GM23338 (cell line): ENCODE measurements around the gene TBRG4. TPM values are rescaled to one million over a fixed set of nuclear protein-coding genes. Genes with fewer than 3 reads are reported as not detected.

Source experiments
- ATAC-seq: fragments of 200-7000 bp; cut with Tn5 transposase; 3 replicates; pipeline ENCODE4 v1.9.1; 2020
- DNase-seq: peaks from one replicate; pipeline ENCODE4 v3.0.0-alpha.2; 2015; ENCODE audit warnings: low spot score
- H2AFZ ChIP-seq: fragments of 200-600 bp; sonication (generic); 2 replicates; pipeline ENCODE4 v1.8.0; 2016; ENCODE audit warnings: antibody characterized with exemption, mild to moderate bottlenecking, moderate library complexity
- H3F3A ChIP-seq: fragments of 200-600 bp; sonication (generic); replicated peaks from 2 replicates; pipeline ENCODE4 v1.8.0; 2017; ENCODE audit warnings: antibody characterized with exemption, mixed run types, low read depth
- H3K27ac ChIP-seq: fragments of 200-600 bp; sonication (generic); 2 replicates; pipeline ENCODE4 v1.6.1; 2016; ENCODE audit warnings: low read depth
- H3K27me3 ChIP-seq: fragments of 200-600 bp; sonication (generic); 2 replicates; pipeline ENCODE4 v1.8.0; 2016; ENCODE audit warnings: mild to moderate bottlenecking, mixed run types, moderate library complexity; ENCODE audit not compliant: insufficient read depth
- H3K36me3 ChIP-seq: fragments of 200-600 bp; sonication (generic); 2 replicates; pipeline ENCODE4 v1.8.0; 2016; ENCODE audit warnings: mild to moderate bottlenecking; ENCODE audit not compliant: insufficient read depth
- H3K4me1 ChIP-seq: fragments of 200-600 bp; sonication (generic); 2 replicates; pipeline ENCODE4 v1.8.0; 2016; ENCODE audit warnings: mild to moderate bottlenecking, moderate library complexity; ENCODE audit not compliant: insufficient read depth
- H3K4me2 ChIP-seq: fragments of 200-600 bp; sonication (generic); 2 replicates; pipeline ENCODE4 v1.7.1; 2017; ENCODE audit warnings: mixed run types
- H3K4me3 ChIP-seq: fragments of 200-600 bp; sonication (generic); 2 replicates; pipeline ENCODE4 v1.6.1; 2016; ENCODE audit warnings: mixed run types
- H3K79me2 ChIP-seq: fragments of 200-600 bp; sonication (generic); replicated peaks from 2 replicates; pipeline ENCODE4 v1.8.0; 2017; ENCODE audit warnings: mild to moderate bottlenecking; ENCODE audit not compliant: insufficient read depth
- H3K9me2 ChIP-seq: fragments of 200-600 bp; sonication (generic); 2 replicates; pipeline ENCODE4 v1.8.0; 2017; ENCODE audit not compliant: insufficient read depth
- H4K20me1 ChIP-seq: fragments of 200-600 bp; sonication (generic); replicated peaks from 2 replicates; pipeline ENCODE4 v1.8.0; 2017; ENCODE audit warnings: mild to moderate bottlenecking; ENCODE audit not compliant: insufficient read depth
- H3K27ac Mint-ChIP-seq: 2 replicates; pipeline ENCODE4 v1.8.0; 2020; ENCODE audit warnings: inconsistent platforms, mild to moderate bottlenecking, moderate library complexity, mixed read lengths
- H3K27me3 Mint-ChIP-seq: 3 replicates; pipeline ENCODE4 v1.8.0; 2022; ENCODE audit warnings: low read depth, mild to moderate bottlenecking, moderate library complexity, mixed read lengths, inconsistent platforms; ENCODE audit not compliant: insufficient read depth, poor library complexity
- H3K36me3 Mint-ChIP-seq: 3 replicates; pipeline ENCODE4 v1.8.0; 2021; ENCODE audit warnings: low read depth, mild to moderate bottlenecking, inconsistent platforms, moderate library complexity, mixed read lengths
- H3K4me1 Mint-ChIP-seq: 3 replicates; pipeline ENCODE4 v1.8.0; 2020; ENCODE audit warnings: mild to moderate bottlenecking, inconsistent platforms, mixed read lengths
- H3K4me3 Mint-ChIP-seq: 3 replicates; pipeline ENCODE4 v1.8.0; 2021; ENCODE audit warnings: moderate library complexity, mild to moderate bottlenecking, inconsistent platforms, mixed read lengths
- H3K9me3 Mint-ChIP-seq: 3 replicates; pipeline ENCODE4 v1.8.0; 2020; ENCODE audit warnings: moderate library complexity, mild to moderate bottlenecking, inconsistent platforms, mixed read lengths
- JUNB ChIP-seq: IDR thresholded peaks from one replicate; pipeline ENCODE4 v1.6.1; 2016; ENCODE audit warnings: antibody characterized with exemption; ENCODE audit not compliant: unreplicated experiment
- NANOG ChIP-seq: IDR thresholded peaks from 2 replicates; pipeline ENCODE4 v1.6.1; 2016; ENCODE audit warnings: antibody characterized with exemption, borderline replicate concordance
- POLR2AphosphoS5 ChIP-seq: IDR thresholded peaks from 2 replicates; pipeline ENCODE4 v1.6.1; 2016; ENCODE audit warnings: antibody characterized with exemption, low read depth
- STAT1 ChIP-seq: IDR thresholded peaks from one replicate; pipeline ENCODE4 v1.6.1; 2016; ENCODE audit warnings: antibody characterized with exemption; ENCODE audit not compliant: unreplicated experiment
- ZNF114 ChIP-seq: fragments of 250-450 bp; sonication (Bioruptor Pico); IDR thresholded peaks from 2 replicates; pipeline ENCODE4 v1.5.0; 2020; ENCODE audit warnings: mild to moderate bottlenecking, moderate library complexity
- polyA plus RNA-seq: library from polyadenylated mRNA; unstranded; fragments of >200 nt; fragmentation: Nextera tagmentation; extraction: Ambion mirVana; gene quantifications from 2 replicates; pipeline ENCODE4 v1.2.1, GENCODE V29; 2016
- total RNA-seq: library from RNA; depleted of rRNA; stranded (reverse); fragments of >200 nt; shearing (Covaris generic); gene quantifications from 2 replicates; pipeline ENCODE4 v1.2.3, GENCODE V29; 2014
- TF ChIP-seq, protein P1 (sequence below): fragments of 250-450 bp; sonication (Bioruptor Pico); IDR thresholded peaks from 2 replicates; pipeline ENCODE4 v1.5.0; 2020; ENCODE audit warnings: mild to moderate bottlenecking, moderate library complexity
- TF ChIP-seq, protein P2 (sequence below): IDR thresholded peaks from 2 replicates; pipeline ENCODE4 v1.6.1; 2016; ENCODE audit warnings: antibody characterized with exemption
- TF ChIP-seq, protein P3 (sequence below): IDR thresholded peaks from one replicate; pipeline ENCODE4 v1.6.1; 2018; ENCODE audit warnings: antibody characterized with exemption; ENCODE audit not compliant: unreplicated experiment

The TBRG4 gene
- total and polyA plus RNA-seq, 2 experiments from 2014 or later = 72.5 to 162 TPM

DNA sequence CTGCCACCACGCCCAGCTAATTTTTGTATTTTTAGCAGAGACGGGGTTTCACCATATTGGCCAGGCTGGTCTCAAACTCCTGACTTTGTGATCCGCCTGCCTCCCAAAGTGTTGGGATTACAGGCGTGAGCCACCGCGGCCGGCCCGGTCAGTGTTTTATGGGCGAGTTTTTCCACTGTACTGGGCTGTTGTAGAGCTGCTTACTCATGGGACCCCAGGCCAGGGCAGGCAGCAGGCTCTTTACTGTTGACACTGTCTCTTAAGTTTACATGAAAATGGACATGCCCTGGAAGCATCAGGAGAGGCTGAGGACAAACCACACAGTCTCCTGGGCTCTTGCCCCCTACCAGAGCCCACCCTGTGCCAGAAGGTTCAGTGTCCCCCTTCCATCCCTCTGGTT lies 33.9 kb downstream of the TBRG4 start:
- Histone ChIP-seq H3K9me2 (no peaks in the 10 kb centered on the region), H3K4me3 (no peak overlapping the region), H3F3A (no peaks in the 10 kb centered on the region), H3K27ac (no peak overlapping the region), H3K27me3 (no peaks in the 10 kb centered on the region), H3K4me1 (no peaks in the 10 kb centered on the region), H3K79me2 (no peaks in the 10 kb centered on the region), H2AFZ (no peak overlapping the region), H3K36me3 (no peaks in the 10 kb centered on the region), H4K20me1 (no peaks in the 10 kb centered on the region), H3K4me2 (no peak overlapping the region)
- DNase-seq (no peak), ATAC-seq (no peak)
- Mint-ChIP-seq H3K27ac (no peak overlapping the region), H3K36me3 (peaks cover 26% of the 10 kb centered on the region), H3K4me3 (no peak overlapping the region), H3K9me3 (peaks cover 4% of the 10 kb centered on the region; the same call in 2 of the 3 replicates), H3K27me3 (peaks cover 13% of the 10 kb centered on the region), H3K4me1 (peaks cover 7% of the 10 kb centered on the region; the same call in 2 of the 3 replicates)
- no peak for TF ChIP-seq ZNF114 (CRISPR knock-in tag)
- TF ChIP-seq, protein P1, sequence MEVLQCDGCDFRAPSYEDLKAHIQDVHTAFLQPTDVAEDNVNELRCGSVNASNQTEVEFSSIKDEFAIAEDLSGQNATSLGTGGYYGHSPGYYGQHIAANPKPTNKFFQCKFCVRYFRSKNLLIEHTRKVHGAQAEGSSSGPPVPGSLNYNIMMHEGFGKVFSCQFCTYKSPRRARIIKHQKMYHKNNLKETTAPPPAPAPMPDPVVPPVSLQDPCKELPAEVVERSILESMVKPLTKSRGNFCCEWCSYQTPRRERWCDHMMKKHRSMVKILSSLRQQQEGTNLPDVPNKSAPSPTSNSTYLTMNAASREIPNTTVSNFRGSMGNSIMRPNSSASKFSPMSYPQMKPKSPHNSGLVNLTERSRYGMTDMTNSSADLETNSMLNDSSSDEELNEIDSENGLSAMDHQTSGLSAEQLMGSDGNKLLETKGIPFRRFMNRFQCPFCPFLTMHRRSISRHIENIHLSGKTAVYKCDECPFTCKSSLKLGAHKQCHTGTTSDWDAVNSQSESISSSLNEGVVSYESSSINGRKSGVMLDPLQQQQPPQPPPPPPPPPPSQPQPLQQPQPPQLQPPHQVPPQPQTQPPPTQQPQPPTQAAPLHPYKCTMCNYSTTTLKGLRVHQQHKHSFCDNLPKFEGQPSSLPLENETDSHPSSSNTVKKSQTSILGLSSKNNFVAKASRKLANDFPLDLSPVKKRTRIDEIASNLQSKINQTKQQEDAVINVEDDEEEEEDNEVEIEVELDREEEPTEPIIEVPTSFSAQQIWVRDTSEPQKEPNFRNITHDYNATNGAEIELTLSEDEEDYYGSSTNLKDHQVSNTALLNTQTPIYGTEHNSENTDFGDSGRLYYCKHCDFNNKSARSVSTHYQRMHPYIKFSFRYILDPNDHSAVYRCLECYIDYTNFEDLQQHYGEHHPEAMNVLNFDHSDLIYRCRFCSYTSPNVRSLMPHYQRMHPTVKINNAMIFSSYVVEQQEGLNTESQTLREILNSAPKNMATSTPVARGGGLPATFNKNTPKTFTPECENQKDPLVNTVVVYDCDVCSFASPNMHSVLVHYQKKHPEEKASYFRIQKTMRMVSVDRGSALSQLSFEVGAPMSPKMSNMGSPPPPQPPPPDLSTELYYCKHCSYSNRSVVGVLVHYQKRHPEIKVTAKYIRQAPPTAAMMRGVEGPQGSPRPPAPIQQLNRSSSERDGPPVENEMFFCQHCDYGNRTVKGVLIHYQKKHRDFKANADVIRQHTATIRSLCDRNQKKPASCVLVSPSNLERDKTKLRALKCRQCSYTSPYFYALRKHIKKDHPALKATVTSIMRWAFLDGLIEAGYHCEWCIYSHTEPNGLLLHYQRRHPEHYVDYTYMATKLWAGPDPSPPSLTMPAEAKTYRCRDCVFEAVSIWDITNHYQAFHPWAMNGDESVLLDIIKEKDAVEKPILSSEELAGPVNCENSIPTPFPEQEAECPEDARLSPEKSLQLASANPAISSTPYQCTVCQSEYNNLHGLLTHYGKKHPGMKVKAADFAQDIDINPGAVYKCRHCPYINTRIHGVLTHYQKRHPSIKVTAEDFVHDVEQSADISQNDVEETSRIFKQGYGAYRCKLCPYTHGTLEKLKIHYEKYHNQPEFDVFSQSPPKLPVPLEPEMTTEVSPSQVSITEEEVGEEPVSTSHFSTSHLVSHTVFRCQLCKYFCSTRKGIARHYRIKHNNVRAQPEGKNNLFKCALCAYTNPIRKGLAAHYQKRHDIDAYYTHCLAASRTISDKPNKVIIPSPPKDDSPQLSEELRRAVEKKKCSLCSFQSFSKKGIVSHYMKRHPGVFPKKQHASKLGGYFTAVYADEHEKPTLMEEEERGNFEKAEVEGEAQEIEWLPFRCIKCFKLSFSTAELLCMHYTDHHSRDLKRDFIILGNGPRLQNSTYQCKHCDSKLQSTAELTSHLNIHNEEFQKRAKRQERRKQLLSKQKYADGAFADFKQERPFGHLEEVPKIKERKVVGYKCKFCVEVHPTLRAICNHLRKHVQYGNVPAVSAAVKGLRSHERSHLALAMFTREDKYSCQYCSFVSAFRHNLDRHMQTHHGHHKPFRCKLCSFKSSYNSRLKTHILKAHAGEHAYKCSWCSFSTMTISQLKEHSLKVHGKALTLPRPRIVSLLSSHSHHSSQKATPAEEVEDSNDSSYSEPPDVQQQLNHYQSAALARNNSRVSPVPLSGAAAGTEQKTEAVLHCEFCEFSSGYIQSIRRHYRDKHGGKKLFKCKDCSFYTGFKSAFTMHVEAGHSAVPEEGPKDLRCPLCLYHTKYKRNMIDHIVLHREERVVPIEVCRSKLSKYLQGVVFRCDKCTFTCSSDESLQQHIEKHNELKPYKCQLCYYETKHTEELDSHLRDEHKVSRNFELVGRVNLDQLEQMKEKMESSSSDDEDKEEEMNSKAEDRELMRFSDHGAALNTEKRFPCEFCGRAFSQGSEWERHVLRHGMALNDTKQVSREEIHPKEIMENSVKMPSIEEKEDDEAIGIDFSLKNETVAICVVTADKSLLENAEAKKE = no peak
- no peak for TF ChIP-seq POLR2AphosphoS5
- TF ChIP-seq, protein P2, sequence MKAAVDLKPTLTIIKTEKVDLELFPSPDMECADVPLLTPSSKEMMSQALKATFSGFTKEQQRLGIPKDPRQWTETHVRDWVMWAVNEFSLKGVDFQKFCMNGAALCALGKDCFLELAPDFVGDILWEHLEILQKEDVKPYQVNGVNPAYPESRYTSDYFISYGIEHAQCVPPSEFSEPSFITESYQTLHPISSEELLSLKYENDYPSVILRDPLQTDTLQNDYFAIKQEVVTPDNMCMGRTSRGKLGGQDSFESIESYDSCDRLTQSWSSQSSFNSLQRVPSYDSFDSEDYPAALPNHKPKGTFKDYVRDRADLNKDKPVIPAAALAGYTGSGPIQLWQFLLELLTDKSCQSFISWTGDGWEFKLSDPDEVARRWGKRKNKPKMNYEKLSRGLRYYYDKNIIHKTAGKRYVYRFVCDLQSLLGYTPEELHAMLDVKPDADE = no peak
- no peak for TF ChIP-seq STAT1
- TF ChIP-seq NANOG = no peak
- TF ChIP-seq JUNB = no peak
- TF ChIP-seq, protein P3, sequence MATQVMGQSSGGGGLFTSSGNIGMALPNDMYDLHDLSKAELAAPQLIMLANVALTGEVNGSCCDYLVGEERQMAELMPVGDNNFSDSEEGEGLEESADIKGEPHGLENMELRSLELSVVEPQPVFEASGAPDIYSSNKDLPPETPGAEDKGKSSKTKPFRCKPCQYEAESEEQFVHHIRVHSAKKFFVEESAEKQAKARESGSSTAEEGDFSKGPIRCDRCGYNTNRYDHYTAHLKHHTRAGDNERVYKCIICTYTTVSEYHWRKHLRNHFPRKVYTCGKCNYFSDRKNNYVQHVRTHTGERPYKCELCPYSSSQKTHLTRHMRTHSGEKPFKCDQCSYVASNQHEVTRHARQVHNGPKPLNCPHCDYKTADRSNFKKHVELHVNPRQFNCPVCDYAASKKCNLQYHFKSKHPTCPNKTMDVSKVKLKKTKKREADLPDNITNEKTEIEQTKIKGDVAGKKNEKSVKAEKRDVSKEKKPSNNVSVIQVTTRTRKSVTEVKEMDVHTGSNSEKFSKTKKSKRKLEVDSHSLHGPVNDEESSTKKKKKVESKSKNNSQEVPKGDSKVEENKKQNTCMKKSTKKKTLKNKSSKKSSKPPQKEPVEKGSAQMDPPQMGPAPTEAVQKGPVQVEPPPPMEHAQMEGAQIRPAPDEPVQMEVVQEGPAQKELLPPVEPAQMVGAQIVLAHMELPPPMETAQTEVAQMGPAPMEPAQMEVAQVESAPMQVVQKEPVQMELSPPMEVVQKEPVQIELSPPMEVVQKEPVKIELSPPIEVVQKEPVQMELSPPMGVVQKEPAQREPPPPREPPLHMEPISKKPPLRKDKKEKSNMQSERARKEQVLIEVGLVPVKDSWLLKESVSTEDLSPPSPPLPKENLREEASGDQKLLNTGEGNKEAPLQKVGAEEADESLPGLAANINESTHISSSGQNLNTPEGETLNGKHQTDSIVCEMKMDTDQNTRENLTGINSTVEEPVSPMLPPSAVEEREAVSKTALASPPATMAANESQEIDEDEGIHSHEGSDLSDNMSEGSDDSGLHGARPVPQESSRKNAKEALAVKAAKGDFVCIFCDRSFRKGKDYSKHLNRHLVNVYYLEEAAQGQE = no peak
